Measurements from ENCODE around the gene C1QTNF6.

Gene C1QTNF6

GRCh38 chr22:37223965-37224551 lies 36.0 kb upstream of the C1QTNF6 start:
- no peak for DNase-seq (ENCODE audit: low spot score)

- DNase-seq (ENCODE audit: low spot score): peak; percentile 76
Observed at GRCh38 chr22:37222440-37222971, 34.5 kb upstream of the C1QTNF6 start.

GRCh38 chr22:37221424-37222333 lies 33.6 kb upstream of the C1QTNF6 start:
- DNase-seq (ENCODE audit: low spot score): no peak

- peak; percentile 43 for DNase-seq (ENCODE audit: low spot score)
Observed at GRCh38 chr22:37220543-37220981, 32.5 kb upstream of the C1QTNF6 start.

- no peak for DNase-seq (ENCODE audit: low spot score)
Observed at GRCh38 chr22:37219533-37219932, 31.5 kb upstream of the C1QTNF6 start.

- peak; percentile 89 for DNase-seq (ENCODE audit: low spot score)
Observed at GRCh38 chr22:37218771-37219411, 30.8 kb upstream of the C1QTNF6 start.

GRCh38 chr22:37218399-37218770 lies 30.3 kb upstream of the C1QTNF6 start:
- DNase-seq (ENCODE audit: low spot score): no peak

GRCh38 chr22:37215890-37216289 lies 27.8 kb upstream of the C1QTNF6 start:
- DNase-seq (ENCODE audit: low spot score): no peak

GRCh38 chr22:37214731-37215030 lies 26.6 kb upstream of the C1QTNF6 start:
- no peak for DNase-seq (ENCODE audit: low spot score)

- DNase-seq (ENCODE audit: low spot score): no peak
Observed at GRCh38 chr22:37213941-37214730, 26.1 kb upstream of the C1QTNF6 start.

GRCh38 chr22:37213218-37213855 lies 25.3 kb upstream of the C1QTNF6 start:
- DNase-seq (ENCODE audit: low spot score): no peak

GRCh38 chr22:37212174-37212906 lies 24.3 kb upstream of the C1QTNF6 start, which contains the start of gene SSTR3:
Gene SSTR3 (minus strand): TSS chr22:37212477. CDS start chr22:37207803, 4,674 bp downstream.
- no peak for DNase-seq (ENCODE audit: low spot score)

GRCh38 chr22:37211866-37212173 lies 23.8 kb upstream of the C1QTNF6 start:
- no peak for DNase-seq (ENCODE audit: low spot score)

GRCh38 chr22:37211075-37211865 lies 23.2 kb upstream of the C1QTNF6 start:
- no peak for DNase-seq (ENCODE audit: low spot score)

- no peak for DNase-seq (ENCODE audit: low spot score)
Observed at GRCh38 chr22:37210041-37210803, 22.2 kb upstream of the C1QTNF6 start.

GRCh38 chr22:37209140-37209845 lies 21.2 kb upstream of the C1QTNF6 start:
- DNase-seq (ENCODE audit: low spot score): no peak

- DNase-seq (ENCODE audit: low spot score): no peak
Observed at GRCh38 chr22:37208401-37209139, 20.5 kb upstream of the C1QTNF6 start.

GRCh38 chr22:37207981-37208380 lies 19.9 kb upstream of the C1QTNF6 start:
- DNase-seq (ENCODE audit: low spot score): peak; percentile 47

All from CD4-positive, alpha-beta T cell treated with Interleukin-6 at 100 ng/mL for 8 hours (primary cell).